MG63 (cell line): ENCODE measurements around the gene GHR. TPM values are rescaled to one million over a fixed set of nuclear protein-coding genes. Genes with fewer than 3 reads are reported as not detected.
"Not testable (repeated sequence)": the region's sequence is repeated elsewhere in the genome, so short reads cannot be mapped to it uniquely, and the experiment has no call there.

Experiments used
- DNase-seq: peaks from one replicate; pipeline ENCODE4 v3.0.0-alpha.2; 2020
- H3K27me3 ChIP-seq: fragments of 250-450 bp; sonication (Bioruptor Pico); 2 replicates; pipeline ENCODE4 v1.5.1; 2020; ENCODE audit warnings: mild to moderate bottlenecking, moderate library complexity
- H3K36me3 ChIP-seq: fragments of 250-450 bp; sonication (Bioruptor Pico); 2 replicates; pipeline ENCODE4 v1.5.1; 2020; ENCODE audit warnings: mild to moderate bottlenecking, moderate library complexity
- H3K4me3 ChIP-seq: fragments of 250-450 bp; sonication (Bioruptor Pico); 2 replicates; pipeline ENCODE4 v1.5.1; 2020; ENCODE audit warnings: mild to moderate bottlenecking, moderate library complexity
- H3K9me3 ChIP-seq: fragments of 250-450 bp; sonication (Bioruptor Pico); 2 replicates; pipeline ENCODE4 v1.5.1; 2020; ENCODE audit warnings: mild to moderate bottlenecking, moderate library complexity
- total RNA-seq: library from RNA; depleted of rRNA; stranded (reverse); fragments of >200 nt; shearing (Covaris generic); gene quantifications from 2 replicates; pipeline ENCODE4 v1.2.3, GENCODE V29; 2014; ENCODE audit warnings: low replicate concordance

The GHR gene
- total RNA-seq, 1 experiment from 2014 or later = 0.95 TPM

DNA sequence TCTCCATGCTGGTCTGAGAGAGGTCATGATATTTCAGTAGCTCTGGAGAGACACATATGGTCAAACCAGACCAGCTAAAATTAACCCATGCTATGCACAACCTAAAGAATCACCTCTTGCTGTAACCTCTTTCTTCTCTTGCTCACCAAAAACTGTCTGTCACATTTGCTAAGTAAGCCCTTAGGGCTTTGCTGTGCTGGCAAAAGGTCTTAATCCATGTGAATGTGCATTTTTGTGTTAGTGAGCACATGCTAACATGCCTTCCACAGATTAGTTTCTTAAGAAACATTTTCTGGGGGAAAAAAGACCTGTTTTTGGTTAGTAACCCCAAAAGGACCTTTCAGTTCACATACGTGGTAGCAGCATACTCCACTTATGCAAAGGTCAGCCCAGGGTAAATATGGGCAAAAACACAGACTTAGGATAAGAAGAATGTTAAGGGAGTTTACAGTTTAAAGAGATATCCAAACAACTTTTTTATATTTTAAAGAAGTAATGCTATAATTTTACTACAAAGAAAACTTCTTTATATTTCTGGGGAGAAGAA lies 209.2 kb downstream of the GHR start:
- no peak for DNase-seq
- Histone ChIP-seq H3K9me3 (no peaks in the 10 kb centered on the region), H3K36me3 (no peaks in the 10 kb centered on the region), H3K27me3 (no peaks in the 10 kb centered on the region), H3K4me3 (no peak overlapping the region)

DNA sequence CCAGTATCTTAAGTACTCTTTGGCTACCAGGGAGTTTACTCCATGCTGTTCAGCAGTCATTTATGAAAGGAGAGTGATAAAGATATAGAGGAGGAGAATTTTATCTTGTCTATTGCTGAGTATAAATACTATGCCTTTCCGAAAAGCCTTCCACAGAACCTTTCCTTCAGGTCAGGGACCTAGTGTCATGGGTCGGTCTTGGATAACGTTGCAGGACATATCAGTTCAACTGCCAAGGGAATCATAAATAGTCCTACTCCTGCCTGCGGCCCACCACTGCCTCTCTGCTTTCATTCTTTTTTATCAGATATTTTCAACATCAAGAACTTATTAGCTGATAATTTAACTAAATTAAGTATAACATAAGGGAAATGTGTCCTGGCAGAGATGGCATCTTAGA lies 211.3 kb downstream of the GHR start:
- Histone ChIP-seq H3K27me3 (no peaks in the 10 kb centered on the region), H3K4me3 (no peak overlapping the region), H3K9me3 (no peaks in the 10 kb centered on the region), H3K36me3 (no peaks in the 10 kb centered on the region)
- no peak for DNase-seq

DNA sequence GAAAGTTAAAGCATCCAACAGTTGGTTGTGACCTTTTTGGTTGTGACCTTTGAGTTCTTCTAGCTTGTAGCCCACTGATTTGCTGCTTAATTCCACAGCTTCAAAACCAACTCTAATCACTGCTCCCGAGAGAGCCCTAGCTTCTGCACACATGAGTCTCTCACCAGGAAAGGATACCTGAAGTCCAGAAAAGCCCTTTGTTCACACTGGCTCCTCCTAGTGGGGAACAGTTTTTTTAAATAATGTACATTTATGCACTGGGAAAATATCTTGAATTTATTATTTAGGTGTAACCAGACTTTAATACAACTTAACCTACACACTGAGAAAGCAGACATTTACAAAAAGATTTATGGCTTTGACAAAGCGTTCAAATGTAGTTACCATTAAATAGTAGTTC lies 213.2 kb downstream of the GHR start:
- no peaks in the 10 kb centered on the region for H3K9me3 ChIP-seq
- DNase-seq = no peak
- H3K36me3 ChIP-seq = no peaks in the 10 kb centered on the region
- 0 out of 2 replicates have a peak, but pooled peaks cover 2% of the 10 kb centered on the region for H3K27me3 ChIP-seq
- no peak overlapping the region for H3K4me3 ChIP-seq

DNA sequence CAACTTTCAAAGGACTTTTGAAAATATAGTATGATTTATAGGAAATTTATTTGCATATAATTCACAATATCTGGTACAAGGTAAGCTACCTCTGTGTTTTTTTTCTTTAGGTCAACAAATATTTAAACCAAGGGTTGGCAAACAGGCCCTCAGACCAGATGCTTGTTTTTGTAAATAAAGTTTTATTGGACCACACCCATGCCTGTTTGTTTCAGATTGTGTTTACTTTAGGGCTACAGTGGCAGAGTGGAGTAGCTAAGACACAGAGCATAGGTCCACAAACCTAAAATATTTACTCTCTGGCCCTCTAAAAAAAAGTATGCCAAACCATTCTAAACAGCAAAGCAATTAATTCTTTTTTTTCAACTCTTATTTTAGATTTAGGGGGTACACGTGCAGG lies 213.7 kb downstream of the GHR start:
- H3K27me3 ChIP-seq = 0 out of 2 replicates have a peak, but pooled peaks cover 2% of the 10 kb centered on the region
- H3K4me3 ChIP-seq = no peak overlapping the region
- no peak for DNase-seq
- no peaks in the 10 kb centered on the region for H3K9me3 ChIP-seq
- no peaks in the 10 kb centered on the region for H3K36me3 ChIP-seq

DNA sequence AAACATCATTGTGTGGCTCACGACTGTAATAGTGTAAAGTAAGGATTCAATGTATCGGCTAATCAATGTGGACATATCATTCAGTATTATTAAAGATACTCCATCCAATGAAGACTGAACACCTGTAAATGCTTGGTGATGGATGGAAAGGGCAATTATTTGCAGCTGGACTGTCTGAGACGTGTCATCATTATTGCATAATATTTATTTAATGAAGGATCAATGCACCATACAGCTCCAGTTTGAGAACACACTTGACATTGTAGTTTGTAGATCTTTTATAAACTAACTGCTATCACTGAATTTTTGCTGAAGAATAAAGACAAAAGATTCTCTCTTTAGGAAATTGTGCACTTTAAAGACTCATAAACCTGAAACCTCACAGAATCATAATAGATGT lies 215.7 kb downstream of the GHR start:
- 0 out of 2 replicates have a peak, but pooled peaks cover 2% of the 10 kb centered on the region for H3K27me3 ChIP-seq
- no peak overlapping the region for H3K4me3 ChIP-seq
- no peak for DNase-seq
- H3K9me3 ChIP-seq = no peaks in the 10 kb centered on the region
- no peaks in the 10 kb centered on the region for H3K36me3 ChIP-seq

DNA sequence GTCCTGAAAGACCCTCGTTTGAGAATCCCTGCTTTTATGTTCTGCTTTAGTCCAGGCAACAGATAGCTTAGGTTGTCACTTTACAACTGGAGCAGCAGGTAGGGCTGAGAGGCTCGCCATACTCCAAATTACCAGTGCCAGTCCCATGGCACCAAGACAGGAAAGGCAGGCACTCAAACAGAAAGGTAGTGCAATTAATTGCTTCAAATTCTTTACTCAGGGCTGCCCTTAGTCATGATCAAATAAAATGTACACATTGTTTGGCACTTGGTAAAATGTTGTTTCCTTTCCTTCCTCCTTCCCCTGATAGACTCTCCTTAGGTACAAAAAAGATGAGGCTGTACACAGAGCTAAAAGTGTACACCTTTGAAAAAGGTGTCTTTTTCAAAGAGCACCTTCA lies 217.6 kb downstream of the GHR start:
- Histone ChIP-seq H3K36me3 (no peaks in the 10 kb centered on the region), H3K27me3 (0 out of 2 replicates have a peak, but pooled peaks cover 2% of the 10 kb centered on the region), H3K4me3 (no peak overlapping the region), H3K9me3 (no peaks in the 10 kb centered on the region)
- no peak for DNase-seq

DNA sequence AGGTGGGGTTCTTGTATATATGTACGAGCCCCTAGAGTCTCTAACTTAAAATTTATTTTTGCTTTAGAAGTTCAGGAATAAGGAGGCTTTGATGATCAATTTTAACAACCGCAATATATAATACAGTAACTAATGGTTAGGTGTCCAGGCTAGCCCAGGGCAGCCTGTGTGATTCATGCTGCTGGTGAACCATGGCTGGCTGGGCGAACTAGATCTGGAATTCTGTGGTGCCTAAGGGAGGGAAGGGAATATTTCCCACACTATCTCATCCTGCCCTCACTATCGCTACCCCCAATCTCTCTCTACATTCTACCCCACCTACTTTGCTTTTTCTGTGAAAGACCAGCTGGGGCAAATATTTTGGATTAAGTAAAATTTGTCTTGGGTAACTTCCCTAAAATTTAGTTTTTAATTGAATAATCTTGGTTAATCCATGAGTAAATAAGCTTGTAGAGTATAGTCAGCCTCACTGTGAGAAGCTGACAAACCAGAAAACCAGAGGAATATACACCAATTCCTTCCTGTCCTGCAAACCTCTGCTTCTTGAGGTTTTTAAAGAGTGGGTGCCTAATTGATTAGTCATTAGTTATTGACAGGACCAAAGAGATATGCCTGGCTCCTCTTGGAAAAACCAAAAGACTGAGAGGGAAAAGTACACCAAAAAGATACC lies 218.2 kb downstream of the GHR start:
- peak; percentile 3 for DNase-seq
- Histone ChIP-seq H3K36me3 (no peaks in the 10 kb centered on the region), H3K9me3 (no peaks in the 10 kb centered on the region), H3K4me3 (no peak overlapping the region), H3K27me3 (0 out of 2 replicates have a peak, but pooled peaks cover 2% of the 10 kb centered on the region)

DNA sequence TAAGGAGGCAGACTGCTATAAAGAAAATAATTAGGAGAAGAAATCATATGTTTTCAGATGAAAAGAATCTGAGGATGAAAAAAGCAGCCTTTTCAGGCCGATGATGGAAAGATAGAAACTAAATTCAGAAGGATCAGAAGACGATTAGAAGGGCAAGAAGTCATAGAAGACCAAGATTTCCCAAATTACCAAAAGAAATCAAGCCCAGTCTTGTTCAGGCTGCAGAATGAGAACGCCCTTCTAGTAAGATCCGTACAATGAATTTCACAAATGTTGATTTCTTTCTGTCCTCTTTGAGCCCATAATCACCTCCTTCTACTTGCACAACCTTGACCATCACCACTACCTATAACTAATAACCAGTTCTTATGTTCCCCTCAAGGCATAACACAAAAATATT lies 218.8 kb downstream of the GHR start:
- Histone ChIP-seq H3K36me3 (no peaks in the 10 kb centered on the region), H3K4me3 (no peak overlapping the region), H3K27me3 (0 out of 2 replicates have a peak, but pooled peaks cover 2% of the 10 kb centered on the region), H3K9me3 (no peaks in the 10 kb centered on the region)
- no peak for DNase-seq

DNA sequence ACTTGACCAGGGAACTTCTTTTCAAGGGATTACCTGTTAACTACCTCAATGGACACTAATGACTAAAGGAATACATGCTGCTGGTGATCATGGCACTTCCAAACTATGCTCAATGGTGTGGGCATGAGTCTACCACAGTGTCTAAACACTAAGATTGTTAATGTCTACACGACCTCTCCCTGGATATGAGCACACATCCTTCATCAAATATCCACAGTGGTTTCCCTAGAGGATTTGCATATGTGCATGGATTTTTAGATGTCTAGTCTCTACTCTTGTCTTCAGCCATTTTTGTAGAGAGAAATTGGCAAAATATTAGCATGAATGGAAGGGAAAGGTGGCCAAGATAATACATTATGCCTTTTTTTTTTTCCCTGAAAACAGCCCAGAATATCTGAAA lies 220.1 kb downstream of the GHR start:
- DNase-seq = no peak
- Histone ChIP-seq H3K27me3 (0 out of 2 replicates have a peak, but pooled peaks cover 2% of the 10 kb centered on the region), H3K36me3 (no peaks in the 10 kb centered on the region), H3K4me3 (no peak overlapping the region), H3K9me3 (no peaks in the 10 kb centered on the region)

DNA sequence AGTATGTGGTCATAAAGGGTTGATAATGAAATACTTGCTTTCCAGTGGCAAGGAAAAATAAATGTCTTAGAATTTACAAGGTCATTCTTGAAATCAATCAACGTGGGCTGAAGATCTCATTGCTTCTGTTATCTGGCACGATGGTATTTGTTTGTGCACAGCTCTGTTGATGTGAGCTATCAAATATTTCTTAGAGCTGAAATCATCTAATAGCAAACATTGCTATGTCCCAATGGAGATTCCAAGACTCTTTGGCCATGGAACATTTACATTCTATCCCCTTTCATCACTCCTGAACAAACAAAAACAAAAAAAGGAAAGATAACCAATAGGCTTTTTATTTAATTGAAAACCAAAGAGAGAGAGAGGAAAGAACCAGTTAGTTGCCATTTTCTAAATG lies 221.9 kb downstream of the GHR start:
- H3K36me3 ChIP-seq = no peaks in the 10 kb centered on the region
- H3K9me3 ChIP-seq = no peaks in the 10 kb centered on the region
- H3K4me3 ChIP-seq = no peak overlapping the region
- no peak for DNase-seq
- no peaks in the 10 kb centered on the region for H3K27me3 ChIP-seq

DNA sequence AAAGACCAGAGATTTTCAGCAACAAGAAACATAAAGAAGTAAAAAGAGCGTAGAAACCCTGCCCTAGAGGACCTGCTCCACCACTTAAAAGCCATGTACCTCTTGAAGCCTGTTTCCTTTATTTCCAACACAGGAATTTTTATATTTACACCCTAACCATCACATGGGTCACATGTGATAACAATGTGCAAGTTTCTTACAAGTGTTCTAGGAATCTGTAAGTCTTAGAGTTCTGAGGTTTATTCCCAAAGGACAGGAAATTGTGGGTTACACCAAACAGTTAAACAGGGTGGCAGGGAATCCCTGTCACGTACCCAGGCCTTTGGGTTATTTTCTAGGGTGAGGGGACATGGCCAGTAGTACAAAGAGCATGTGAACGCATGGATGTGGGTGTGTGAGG lies 224.8 kb downstream of the GHR start:
- Histone ChIP-seq H3K4me3 (no peak overlapping the region), H3K9me3 (no peaks in the 10 kb centered on the region), H3K27me3 (no peaks in the 10 kb centered on the region), H3K36me3 (no peaks in the 10 kb centered on the region)
- no peak for DNase-seq

DNA sequence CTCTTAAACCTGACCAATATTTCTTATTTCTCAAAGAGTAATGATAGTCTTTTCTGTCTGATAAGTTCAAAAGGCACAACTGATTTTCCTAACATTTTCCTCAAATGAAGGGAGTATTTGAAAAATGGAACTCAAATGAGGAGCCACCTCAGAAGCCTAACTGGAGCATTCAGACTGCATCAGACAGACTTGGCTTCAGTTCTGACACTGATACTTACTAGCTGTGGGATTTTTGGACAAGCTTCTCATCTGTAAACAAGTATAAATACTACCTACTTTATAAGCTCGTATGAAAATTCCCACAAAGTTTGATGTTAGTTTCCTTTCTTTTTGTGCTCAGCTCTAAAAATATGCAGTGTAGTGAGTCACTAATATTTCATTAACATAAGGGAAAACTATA lies 225.7 kb downstream of the GHR start:
- Histone ChIP-seq H3K4me3 (no peak overlapping the region), H3K36me3 (no peaks in the 10 kb centered on the region), H3K9me3 (no peaks in the 10 kb centered on the region), H3K27me3 (no peaks in the 10 kb centered on the region)
- DNase-seq = no peak

DNA sequence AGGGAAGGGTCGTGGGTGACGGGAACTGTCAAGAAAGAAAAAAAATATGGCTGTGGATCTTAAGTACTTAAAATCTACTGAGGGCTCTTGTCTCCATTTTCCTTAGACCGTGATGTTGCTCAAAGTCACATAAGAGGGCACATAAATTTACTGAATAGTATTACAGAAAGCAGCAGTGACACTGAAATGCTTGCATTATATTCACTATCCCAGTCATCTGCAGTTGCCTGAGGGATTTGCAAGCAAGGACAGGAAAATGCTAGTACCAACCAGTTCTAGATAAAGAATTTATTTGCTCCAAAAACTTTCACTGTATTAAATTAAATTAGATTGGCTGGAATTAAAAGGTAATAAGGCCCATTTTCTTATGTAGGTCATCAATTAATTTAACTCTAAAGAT lies 226.8 kb downstream of the GHR start:
- DNase-seq = no peak
- Histone ChIP-seq H3K27me3 (no peaks in the 10 kb centered on the region), H3K36me3 (no peaks in the 10 kb centered on the region), H3K4me3 (no peak overlapping the region), H3K9me3 (no peaks in the 10 kb centered on the region)

DNA sequence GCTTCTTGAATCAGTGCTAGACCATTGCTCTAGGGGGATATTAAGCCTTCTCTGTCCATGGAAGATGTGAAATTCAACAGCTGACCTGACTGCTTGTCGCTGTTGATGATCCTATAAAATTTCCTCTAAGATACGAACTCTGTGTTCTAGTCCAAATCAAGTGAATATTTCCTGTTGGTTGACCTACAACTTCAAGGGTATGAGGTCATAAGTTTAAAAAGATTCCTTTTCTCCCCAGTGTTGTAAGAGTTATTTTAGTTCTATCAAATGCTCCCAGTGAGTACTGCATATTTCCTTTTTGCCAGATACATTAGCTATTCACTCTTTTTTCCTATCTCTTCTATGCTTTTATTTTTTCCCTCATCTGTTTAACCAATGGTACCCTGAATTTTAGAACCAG lies 230.5 kb downstream of the GHR start:
- no peaks in the 10 kb centered on the region for H3K36me3 ChIP-seq
- no peaks in the 10 kb centered on the region for H3K9me3 ChIP-seq
- no peak for DNase-seq
- no peak overlapping the region for H3K4me3 ChIP-seq
- no peaks in the 10 kb centered on the region for H3K27me3 ChIP-seq

DNA sequence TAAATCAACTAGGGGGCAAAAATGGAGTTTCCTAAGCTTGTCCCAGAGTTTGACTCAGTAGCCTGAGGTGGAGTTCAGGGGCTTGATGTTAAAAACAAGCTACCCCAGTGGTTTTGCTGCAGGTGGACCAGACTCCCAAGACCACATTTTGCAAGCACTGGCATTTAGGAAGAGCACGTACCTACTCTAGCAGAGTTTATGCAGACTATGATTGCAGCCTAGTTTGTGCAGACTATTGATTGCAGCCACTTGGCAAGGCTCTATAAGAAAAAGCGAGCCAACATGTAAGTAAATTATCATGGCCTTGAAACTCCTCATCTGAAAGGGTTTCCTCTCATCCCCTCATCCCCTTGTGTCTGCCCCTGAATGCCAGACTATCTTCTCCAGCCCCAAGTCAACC lies 231.4 kb downstream of the GHR start:
- H3K27me3 ChIP-seq = no peaks in the 10 kb centered on the region
- no peaks in the 10 kb centered on the region for H3K36me3 ChIP-seq
- H3K9me3 ChIP-seq = no peaks in the 10 kb centered on the region
- no peak overlapping the region for H3K4me3 ChIP-seq
- DNase-seq = no peak

DNA sequence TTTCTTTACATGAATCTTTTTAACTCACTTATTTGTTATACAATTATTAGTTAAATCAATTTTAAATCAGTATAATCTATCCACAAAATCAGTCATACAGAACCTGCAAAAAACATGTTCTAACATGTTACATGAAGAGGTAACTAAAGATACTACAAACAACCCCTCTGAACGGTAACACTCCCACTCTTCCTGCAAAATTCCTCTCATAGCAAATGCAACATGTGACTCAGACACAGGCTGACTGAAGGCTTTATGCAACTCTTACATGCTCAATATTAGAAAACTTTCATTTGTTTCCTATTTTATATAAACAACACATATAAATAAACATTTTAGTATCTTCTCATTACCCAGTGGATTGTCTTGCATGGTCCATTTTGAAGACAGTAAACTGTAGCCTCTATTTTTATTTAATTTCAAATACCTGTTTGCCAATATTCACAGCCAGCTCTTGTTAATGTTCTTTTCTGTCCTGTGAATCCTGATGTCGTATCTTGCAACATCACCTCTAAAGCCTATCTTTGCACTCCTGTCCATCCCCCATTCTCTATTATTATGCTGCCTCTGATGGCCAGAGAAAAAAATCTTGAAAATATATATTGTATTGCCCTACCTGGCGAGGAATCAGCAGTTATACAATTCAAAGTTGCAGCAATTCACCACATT lies 232.9 kb downstream of the GHR start:
- Histone ChIP-seq H3K9me3 (no peaks in the 10 kb centered on the region), H3K36me3 (no peaks in the 10 kb centered on the region), H3K4me3 (no peak overlapping the region), H3K27me3 (no peaks in the 10 kb centered on the region)
- no peak for DNase-seq

DNA sequence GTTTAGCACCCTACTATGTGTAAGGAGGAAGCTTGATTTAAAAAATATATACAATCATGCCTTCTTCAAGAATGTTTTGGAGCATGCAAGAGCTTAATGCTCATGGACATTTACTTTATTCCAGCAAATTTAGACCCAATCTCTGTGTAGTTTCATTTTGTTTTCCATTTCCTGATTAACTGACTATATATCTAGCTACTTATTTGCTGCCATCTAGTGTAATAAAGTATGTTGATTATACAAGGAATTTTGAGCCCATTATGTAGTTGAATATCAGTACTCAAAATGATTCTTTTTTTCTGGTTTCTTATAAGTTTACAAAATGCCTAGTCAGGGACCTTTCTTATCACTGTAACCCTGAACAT lies 233.4 kb downstream of the GHR start:
- no peak for DNase-seq

DNA sequence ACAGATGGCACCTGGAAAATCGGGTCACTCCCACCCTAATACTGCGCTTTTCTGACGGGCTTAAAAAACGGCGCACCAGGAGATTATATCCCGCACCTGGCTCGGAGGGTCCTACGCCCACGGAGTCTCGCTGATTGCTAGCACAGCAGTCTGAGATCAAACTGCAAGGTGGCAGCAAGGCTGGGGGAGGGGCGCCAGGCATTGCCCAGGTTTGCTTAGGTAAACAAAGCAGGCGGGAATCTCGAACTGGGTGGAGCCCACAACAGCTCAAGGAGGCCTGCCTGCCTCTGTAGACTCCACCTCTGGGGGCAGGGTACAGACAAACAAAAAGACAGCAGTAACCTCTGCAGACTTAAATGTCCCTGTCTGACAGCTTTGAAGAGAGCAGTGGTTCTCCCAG lies 236.6 kb downstream of the GHR start:
- H3K4me3 ChIP-seq, H3K9me3 ChIP-seq, DNase-seq, H3K27me3 ChIP-seq, H3K36me3 ChIP-seq: not testable (repeated sequence)

More for the DNA sequence above, 233.4 kb downstream of the GHR start:
- no peaks in the 10 kb centered on the region for H3K27me3 ChIP-seq
- no peak overlapping the region for H3K4me3 ChIP-seq
- H3K36me3 ChIP-seq = no peaks in the 10 kb centered on the region
- no peaks in the 10 kb centered on the region for H3K9me3 ChIP-seq
